Neural progenitor cell (in vitro differentiated cells): ENCODE measurements around the gene RNFT2. TPM values are rescaled to one million over a fixed set of nuclear protein-coding genes. Genes with fewer than 3 reads are reported as not detected.

Experiments used
- DNase-seq: peaks from one replicate; pipeline ENCODE4 v3.0.0-alpha.2; 2016; ENCODE audit warnings: low spot score
- H2AFZ ChIP-seq: fragments of 200-600 bp; sonication (generic); replicated peaks from 2 replicates; pipeline ENCODE4 v1.6.1; 2016; ENCODE audit warnings: antibody characterized with exemption
- H3F3A ChIP-seq: fragments of 200-600 bp; sonication (generic); 2 replicates; pipeline ENCODE4 v1.6.1; 2016; ENCODE audit warnings: antibody characterized with exemption, low read depth
- H3K27ac ChIP-seq: fragments of 200-600 bp; sonication (generic); 2 replicates; pipeline ENCODE4 v1.5.1; 2016; ENCODE audit warnings: mild to moderate bottlenecking
- H3K27me3 ChIP-seq: fragments of 200-600 bp; sonication (generic); 2 replicates; pipeline ENCODE4 v1.6.1; 2016; ENCODE audit warnings: mild to moderate bottlenecking, moderate library complexity
- H3K36me3 ChIP-seq: fragments of 200-600 bp; sonication (generic); 2 replicates; pipeline ENCODE4 v1.5.1; 2016
- H3K4me1 ChIP-seq: fragments of 200-600 bp; sonication (generic); 2 replicates; pipeline ENCODE4 v1.6.1; 2016; ENCODE audit warnings: mixed run types
- H3K4me2 ChIP-seq: fragments of 200-600 bp; sonication (generic); 2 replicates; pipeline ENCODE4 v1.6.1; 2016
- H3K4me3 ChIP-seq: fragments of 200-600 bp; sonication (generic); 2 replicates; pipeline ENCODE4 v1.5.1; 2016
- H3K79me2 ChIP-seq: fragments of 200-600 bp; sonication (generic); 2 replicates; pipeline ENCODE4 v1.6.1; 2016; ENCODE audit warnings: low read depth
- H3K9ac ChIP-seq: fragments of 200-600 bp; sonication (generic); 2 replicates; pipeline ENCODE4 v1.6.1; 2016
- H3K9me3 ChIP-seq: fragments of 200-600 bp; sonication (generic); 2 replicates; pipeline ENCODE4 v1.5.1; 2016; ENCODE audit warnings: low read depth
- H4K20me1 ChIP-seq: fragments of 200-600 bp; sonication (generic); 2 replicates; pipeline ENCODE4 v1.6.1; 2016; ENCODE audit warnings: low read depth
- H3K27ac Mint-ChIP-seq: 3 replicates; pipeline ENCODE4 v1.8.0; 2021; ENCODE audit warnings: mixed read lengths
- H3K27me3 Mint-ChIP-seq: 2 replicates; pipeline ENCODE4 v1.8.0; 2022; ENCODE audit warnings: low read depth, mild to moderate bottlenecking, inconsistent platforms, moderate library complexity, mixed read lengths; ENCODE audit not compliant: insufficient read depth
- H3K36me3 Mint-ChIP-seq: 3 replicates; pipeline ENCODE4 v1.8.0; 2021; ENCODE audit warnings: mixed read lengths
- H3K4me1 Mint-ChIP-seq: 3 replicates; pipeline ENCODE4 v1.8.0; 2021; ENCODE audit warnings: mixed read lengths
- H3K4me3 Mint-ChIP-seq: 3 replicates; pipeline ENCODE4 v1.8.0; 2021; ENCODE audit warnings: mild to moderate bottlenecking, moderate library complexity, mixed read lengths
- H3K9me3 Mint-ChIP-seq: 3 replicates; pipeline ENCODE4 v1.8.0; 2020; ENCODE audit warnings: mixed read lengths
- EZH2 ChIP-seq: fragments of 200-600 bp; sonication (generic); IDR thresholded peaks from 2 replicates; pipeline ENCODE4 v1.6.1; 2017; ENCODE audit warnings: antibody characterized with exemption, mild to moderate bottlenecking, moderate library complexity
- EZH2phosphoT487 ChIP-seq: fragments of 200-600 bp; sonication (generic); IDR thresholded peaks from 2 replicates; pipeline ENCODE4 v1.6.1; 2017; ENCODE audit warnings: antibody characterized with exemption
- total RNA-seq: library from RNA; depleted of rRNA; stranded (reverse); fragments of >200 nt; gene quantifications from 2 replicates; pipeline ENCODE4 v1.2.3, GENCODE V29; 2015; ENCODE audit warnings: low replicate concordance
- TF ChIP-seq, protein P1 (sequence below): fragments of 200-600 bp; sonication (generic); IDR thresholded peaks from 2 replicates; pipeline ENCODE4 v1.5.1; 2017; ENCODE audit warnings: antibody characterized with exemption, mild to moderate bottlenecking

RNFT2 gene
- total RNA-seq, 1 donor from 2014 or later = 26.9 TPM

DNA sequence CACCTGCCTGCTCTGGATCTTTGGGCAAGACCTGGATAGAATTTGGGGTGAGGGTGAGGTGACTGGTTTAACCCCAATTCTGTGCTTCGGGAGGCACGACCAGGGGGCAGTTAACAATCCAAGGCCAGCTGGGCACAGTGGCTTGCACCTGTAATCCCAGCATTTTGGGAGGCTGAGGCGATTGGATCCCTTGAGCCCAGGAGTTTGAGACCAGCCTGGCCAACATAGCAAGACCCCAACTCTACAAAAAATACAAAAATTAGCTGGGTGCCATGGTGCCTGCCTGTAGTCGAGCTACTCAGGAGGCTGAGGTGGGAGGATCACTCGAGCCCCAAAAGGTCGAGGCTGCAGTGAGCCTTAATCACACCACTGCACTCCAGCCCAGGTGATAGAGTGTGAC, 105.0 kb downstream of the RNFT2 start:
- H4K20me1 ChIP-seq = no peaks in the 10 kb centered on the region
- no peak overlapping the region for H3K4me2 ChIP-seq
- H3K27me3 Mint-ChIP-seq = no peaks in the 10 kb centered on the region
- H3K4me1 Mint-ChIP-seq = no peaks in the 10 kb centered on the region
- no peak for TF ChIP-seq EZH2phosphoT487
- no peak for TF ChIP-seq EZH2
- TF ChIP-seq, protein P1, sequence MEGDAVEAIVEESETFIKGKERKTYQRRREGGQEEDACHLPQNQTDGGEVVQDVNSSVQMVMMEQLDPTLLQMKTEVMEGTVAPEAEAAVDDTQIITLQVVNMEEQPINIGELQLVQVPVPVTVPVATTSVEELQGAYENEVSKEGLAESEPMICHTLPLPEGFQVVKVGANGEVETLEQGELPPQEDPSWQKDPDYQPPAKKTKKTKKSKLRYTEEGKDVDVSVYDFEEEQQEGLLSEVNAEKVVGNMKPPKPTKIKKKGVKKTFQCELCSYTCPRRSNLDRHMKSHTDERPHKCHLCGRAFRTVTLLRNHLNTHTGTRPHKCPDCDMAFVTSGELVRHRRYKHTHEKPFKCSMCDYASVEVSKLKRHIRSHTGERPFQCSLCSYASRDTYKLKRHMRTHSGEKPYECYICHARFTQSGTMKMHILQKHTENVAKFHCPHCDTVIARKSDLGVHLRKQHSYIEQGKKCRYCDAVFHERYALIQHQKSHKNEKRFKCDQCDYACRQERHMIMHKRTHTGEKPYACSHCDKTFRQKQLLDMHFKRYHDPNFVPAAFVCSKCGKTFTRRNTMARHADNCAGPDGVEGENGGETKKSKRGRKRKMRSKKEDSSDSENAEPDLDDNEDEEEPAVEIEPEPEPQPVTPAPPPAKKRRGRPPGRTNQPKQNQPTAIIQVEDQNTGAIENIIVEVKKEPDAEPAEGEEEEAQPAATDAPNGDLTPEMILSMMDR = no peak
- H3F3A ChIP-seq = no peaks in the 10 kb centered on the region
- H3K9me3 ChIP-seq = no peaks in the 10 kb centered on the region
- no peak for DNase-seq
- no peaks in the 10 kb centered on the region for H3K9me3 Mint-ChIP-seq
- peaks cover 7% of the 10 kb centered on the region for H3K36me3 Mint-ChIP-seq
- no peak overlapping the region for H2AFZ ChIP-seq
- no peaks in the 10 kb centered on the region for H3K4me1 ChIP-seq
- no peaks in the 10 kb centered on the region for H3K27me3 ChIP-seq
- no peak overlapping the region for H3K9ac ChIP-seq
- H3K4me3 ChIP-seq = no peak overlapping the region
- H3K27ac Mint-ChIP-seq = no peak overlapping the region
- H3K27ac ChIP-seq = no peak overlapping the region
- no peaks in the 10 kb centered on the region for H3K79me2 ChIP-seq
- no peaks in the 10 kb centered on the region for H3K36me3 ChIP-seq
- no peak overlapping the region for H3K4me3 Mint-ChIP-seq

GRCh38 chr12:116849216-116849615, 111.1 kb downstream of the RNFT2 start:
- Histone ChIP-seq H3K9ac (no peak overlapping the region), H3K9me3 (no peaks in the 10 kb centered on the region), H3K27me3 (no peaks in the 10 kb centered on the region), H3K79me2 (no peaks in the 10 kb centered on the region), H3K36me3 (no peaks in the 10 kb centered on the region), H4K20me1 (peaks cover 2% of the 10 kb centered on the region), H3K4me2 (no peak overlapping the region), H3K4me3 (no peak overlapping the region), H3K4me1 (no peaks in the 10 kb centered on the region), H2AFZ (no peak overlapping the region), H3F3A (no peaks in the 10 kb centered on the region), H3K27ac (no peak overlapping the region)
- Mint-ChIP-seq H3K27ac (no peak overlapping the region), H3K36me3 (peaks cover 10% of the 10 kb centered on the region), H3K27me3 (no peaks in the 10 kb centered on the region), H3K4me1 (peaks cover 4% of the 10 kb centered on the region), H3K4me3 (no peak overlapping the region), H3K9me3 (no peaks in the 10 kb centered on the region)
- DNase-seq = no peak
- TF ChIP-seq, protein P1 = no peak
- TF ChIP-seq EZH2phosphoT487 (no peak), EZH2 (no peak)

DNA sequence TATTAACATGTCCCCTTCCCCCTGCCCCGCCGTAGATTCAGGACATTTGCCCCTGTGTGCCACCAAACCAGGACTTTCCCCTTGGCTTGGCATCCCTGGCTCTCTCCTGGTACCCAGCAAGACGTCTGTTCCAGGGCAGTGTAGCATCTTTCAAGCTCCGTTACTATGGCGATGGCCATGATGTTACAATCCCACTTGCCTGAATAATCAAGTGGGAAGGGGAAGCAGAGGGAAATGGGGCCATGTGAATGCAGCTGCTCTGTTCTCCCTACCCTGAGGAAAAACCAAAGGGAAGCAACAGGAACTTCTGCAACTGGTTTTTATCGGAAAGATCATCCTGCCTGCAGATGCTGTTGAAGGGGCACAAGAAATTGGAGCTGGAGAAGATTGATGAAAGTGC, 114.2 kb downstream of the RNFT2 start:
- Mint-ChIP-seq H3K4me3 (no peak overlapping the region), H3K36me3 (peaks cover 10% of the 10 kb centered on the region), H3K9me3 (no peaks in the 10 kb centered on the region), H3K27me3 (peaks cover 3% of the 10 kb centered on the region), H3K27ac (no peak overlapping the region), H3K4me1 (peaks cover 4% of the 10 kb centered on the region)
- Histone ChIP-seq H2AFZ (no peak overlapping the region), H3K4me3 (no peak overlapping the region), H3K4me2 (no peak overlapping the region), H3K27ac (no peak overlapping the region), H3F3A (no peaks in the 10 kb centered on the region), H4K20me1 (peaks cover 2% of the 10 kb centered on the region), H3K36me3 (no peaks in the 10 kb centered on the region), H3K9ac (no peak overlapping the region), H3K79me2 (no peaks in the 10 kb centered on the region), H3K27me3 (no peaks in the 10 kb centered on the region), H3K4me1 (no peaks in the 10 kb centered on the region), H3K9me3 (no peaks in the 10 kb centered on the region)
- DNase-seq = no peak
- TF ChIP-seq EZH2 (no peak), EZH2phosphoT487 (no peak)
- TF ChIP-seq, protein P1 = no peak
